H1 (cell line): ENCODE measurements around the gene LHPP. TPM values are rescaled to one million over a fixed set of nuclear protein-coding genes. Genes with fewer than 3 reads are reported as not detected.

Experiments used
- ATF2 ChIP-seq: IDR thresholded peaks from 2 replicates; pipeline ENCODE4 v1.6.1; 2012; ENCODE audit warnings: low read length, inconsistent platforms
- polyA plus RNA-seq, 7 experiments: library from polyadenylated mRNA; depleted of rRNA in 3 of 7; stranded (reverse) in 5 of 7; unstranded in 2 of 7; fragments of >200 nt in 5 of 7; fragments of 200-250 nt in 2 of 7; gene quantifications; 1 replicate in 5 of 7; 2 replicates in 1 of 7; 4 replicates in 1 of 7; pipeline versions ENCODE4 v1.2.1 to v1.2.3, GENCODE V29; 2011 to 2013; ENCODE audit warnings: missing spikeins in 2 of 7, mixed read lengths in 2 of 7
- total RNA-seq: library from RNA; stranded (reverse); fragmentation: NEBNext Ultra II Directional; extraction: Animal tissue kit (Norgen Biotek cat#: 25700); gene quantifications from 2 replicates; pipeline ENCODE4 v1.2.1, GENCODE V29; 2021

Gene LHPP
- total and polyA plus RNA-seq, 2 of the 8 experiments (the other 6 are each of a cell fraction or from before 2014, with no cell fraction given) = 26.0 to 45.0 TPM

GRCh38 chr10:124650263-124650662, 188.6 kb downstream of the LHPP start (continued):
- TF ChIP-seq ATF2 = no peak
